BJ (cell line): ENCODE data around the gene ATP5F1A. TPM values are rescaled to one million over a fixed set of nuclear protein-coding genes. Genes with fewer than 3 reads are reported as not detected.

Experiments
- CTCF ChIA-PET: fragments of 350-600 bp; formaldehyde crosslinking; extraction: SDS; loops from one replicate; lab custom pipeline; 2021; ENCODE audit warnings: antibody characterized with exemption, inconsistent platforms; lab: Yijun Ruan, JAX
- POLR2A ChIA-PET: fragments of 300-600 bp; sonication (Branson Sonifier 250); formaldehyde crosslinking; extraction: SDS; loops from one replicate; lab custom pipeline; 2021; ENCODE audit warnings: antibody characterized with exemption; lab: Charles Lee
- DNase-seq: peaks from one replicate; pipeline ENCODE4 v3.0.0-alpha.2; 2011; ENCODE audit warnings: low read depth
- H3K27me3 ChIP-seq: 2 replicates; pipeline ENCODE4 v1.6.0; 2011; ENCODE audit warnings: low read length; ENCODE audit not compliant: control insufficient read depth, insufficient read depth
- H3K36me3 ChIP-seq: 2 replicates; pipeline ENCODE4 v1.5.1; 2011; ENCODE audit warnings: low read length; ENCODE audit not compliant: control insufficient read depth, insufficient read depth
- H3K4me3 ChIP-seq: 2 replicates; pipeline ENCODE4 v1.5.1; 2011; ENCODE audit warnings: low read depth, mild to moderate bottlenecking, control low read depth, low read length
- polyA plus RNA-seq: library from polyadenylated mRNA; depleted of rRNA; stranded (reverse); fragments of >200 nt; gene quantifications from 2 replicates; pipeline ENCODE4 v1.2.3, GENCODE V29; 2011
- TF ChIP-seq, protein P1 (sequence below): IDR thresholded peaks from 2 replicates; pipeline ENCODE4 v1.5.1; 2011; ENCODE audit warnings: low read depth, mild to moderate bottlenecking, control low read depth, inconsistent platforms, low read length, moderate library complexity; ENCODE audit not compliant: insufficient read depth

The ATP5F1A gene
- polyA plus RNA-seq, 1 experiment: 557 TPM

- TF ChIP-seq, protein P1, sequence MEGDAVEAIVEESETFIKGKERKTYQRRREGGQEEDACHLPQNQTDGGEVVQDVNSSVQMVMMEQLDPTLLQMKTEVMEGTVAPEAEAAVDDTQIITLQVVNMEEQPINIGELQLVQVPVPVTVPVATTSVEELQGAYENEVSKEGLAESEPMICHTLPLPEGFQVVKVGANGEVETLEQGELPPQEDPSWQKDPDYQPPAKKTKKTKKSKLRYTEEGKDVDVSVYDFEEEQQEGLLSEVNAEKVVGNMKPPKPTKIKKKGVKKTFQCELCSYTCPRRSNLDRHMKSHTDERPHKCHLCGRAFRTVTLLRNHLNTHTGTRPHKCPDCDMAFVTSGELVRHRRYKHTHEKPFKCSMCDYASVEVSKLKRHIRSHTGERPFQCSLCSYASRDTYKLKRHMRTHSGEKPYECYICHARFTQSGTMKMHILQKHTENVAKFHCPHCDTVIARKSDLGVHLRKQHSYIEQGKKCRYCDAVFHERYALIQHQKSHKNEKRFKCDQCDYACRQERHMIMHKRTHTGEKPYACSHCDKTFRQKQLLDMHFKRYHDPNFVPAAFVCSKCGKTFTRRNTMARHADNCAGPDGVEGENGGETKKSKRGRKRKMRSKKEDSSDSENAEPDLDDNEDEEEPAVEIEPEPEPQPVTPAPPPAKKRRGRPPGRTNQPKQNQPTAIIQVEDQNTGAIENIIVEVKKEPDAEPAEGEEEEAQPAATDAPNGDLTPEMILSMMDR: no peak
- Histone ChIP-seq H3K27me3 (no peaks in the 10 kb centered on the region), H3K4me3 (no peak overlapping the region), H3K36me3 (no peaks in the 10 kb centered on the region)
- CTCF ChIA-PET: interaction anchor here (1.1 to 2.9 kb wide), 2 partner anchors 10 to 11 kb away, joined by 3 to 15 read pairs; partner anchors contain the start of gene PSTPIP2
- POLR2A ChIA-PET: no interaction called here
- no peak for DNase-seq
These were observed 35.3 kb downstream of the ATP5F1A start for GRCh38 chr18:46062781-46063180.

- CTCF ChIA-PET: interaction anchor here (0.6 to 2.9 kb wide), 4 partner anchors 11 to 1342 kb away, joined by 3 to 15 read pairs (median 4); partner anchors contain the start of gene PSTPIP2
- H3K27me3 ChIP-seq: no peaks in the 10 kb centered on the region
- TF ChIP-seq, protein P1: no peak
- H3K36me3 ChIP-seq: no peaks in the 10 kb centered on the region
- POLR2A ChIA-PET: no interaction called here
- no peak for DNase-seq
- no peak overlapping the region for H3K4me3 ChIP-seq
These were observed 36.3 kb downstream of the ATP5F1A start for GRCh38 chr18:46061796-46062195.

GRCh38 chr18:46061387-46061786 is 36.7 kb downstream of the ATP5F1A start:
- no peak for DNase-seq
- ChIA-PET POLR2A (no interaction called here), CTCF (interaction anchor here (0.6 to 2.9 kb wide), 4 partner anchors 11 to 1342 kb away, joined by 3 to 15 read pairs (median 4); partner anchors contain the start of gene PSTPIP2)
- H3K36me3 ChIP-seq: no peaks in the 10 kb centered on the region
- TF ChIP-seq, protein P1: no peak
- H3K4me3 ChIP-seq: no peak overlapping the region
- no peaks in the 10 kb centered on the region for H3K27me3 ChIP-seq

- ChIA-PET CTCF (interaction anchor here (2.9 kb wide), 1 partner anchor 12 kb away, joined by 15 read pairs; the partner anchor contains the start of gene PSTPIP2), POLR2A (no interaction called here)
- no peak for DNase-seq
- no peak overlapping the region for H3K4me3 ChIP-seq
- no peaks in the 10 kb centered on the region for H3K36me3 ChIP-seq
- no peaks in the 10 kb centered on the region for H3K27me3 ChIP-seq
- TF ChIP-seq, protein P1: no peak
These were observed 37.7 kb downstream of the ATP5F1A start for GRCh38 chr18:46060359-46060841.

- DNase-seq: no peak
- Histone ChIP-seq H3K36me3 (no peaks in the 10 kb centered on the region), H3K27me3 (no peaks in the 10 kb centered on the region), H3K4me3 (no peak overlapping the region)
- TF ChIP-seq, protein P1: no peak
- ChIA-PET POLR2A (no interaction called here), CTCF (interaction anchor here (0.7 to 1.6 kb wide), 2 partner anchors 13 to 369 kb away, joined by 4 to 5 read pairs; no protein-coding TSS in a partner anchor)
These were observed 42.3 kb downstream of the ATP5F1A start for GRCh38 chr18:46055838-46056230.
